Thymus (tissue), 11 donors: Measurements from ENCODE around the gene ULK4. TPM values are rescaled to one million over a fixed set of nuclear protein-coding genes. Genes with fewer than 3 reads are reported as not detected.
"Not testable (repeated sequence)": the region's sequence is repeated elsewhere in the genome, so short reads cannot be mapped to it uniquely, and the experiment has no call there.

ENCODE experiments used
- DNase-seq, 9 donors: peaks; one replicate each; pipeline ENCODE4 v3.0.0-alpha.2; 2013; ENCODE audit warnings: low spot score in 9 of 9, low read depth in 6 of 9, missing footprints in 1 of 9
- H3K27ac ChIP-seq, 2 donors: one replicate each; pipeline ENCODE4 v1.5.1; 2013; ENCODE audit warnings: control low read depth in 1 of 2, low read depth in 1 of 2, low read length in 1 of 2, mild to moderate bottlenecking in 1 of 2, moderate library complexity in 1 of 2
- H3K27me3 ChIP-seq, 2 donors: one replicate each; pipeline ENCODE4 v1.5.1; 2013; ENCODE audit warnings: low read length in 1 of 2; ENCODE audit not compliant: control insufficient read depth in 2 of 2, insufficient read depth in 1 of 2
- H3K36me3 ChIP-seq, 2 donors: one replicate each; pipeline ENCODE4 v1.5.1; 2013; ENCODE audit warnings: low read length in 1 of 2, mild to moderate bottlenecking in 1 of 2, moderate library complexity in 1 of 2; ENCODE audit not compliant: control insufficient read depth in 2 of 2, insufficient read depth in 2 of 2
- H3K4me1 ChIP-seq, 2 donors: one replicate each; pipeline ENCODE4 v1.5.1; 2013; ENCODE audit warnings: low read length in 2 of 2; ENCODE audit not compliant: control insufficient read depth in 2 of 2, insufficient read depth in 2 of 2
- H3K4me3 ChIP-seq, 2 donors: one replicate each; pipeline ENCODE4 v1.5.1; 2013; ENCODE audit warnings: low read length in 2 of 2, control low read depth in 1 of 2, mild to moderate bottlenecking in 1 of 2
- H3K9me3 ChIP-seq, 2 donors: one replicate each; pipeline ENCODE4 v1.5.1; 2013; ENCODE audit warnings: low read length in 1 of 2, mild to moderate bottlenecking in 1 of 2; ENCODE audit not compliant: control insufficient read depth in 2 of 2, insufficient read depth in 1 of 2
- WGBS: extraction: QIAGEN DNeasy Blood & Tissue Kit; methylation state at CpG from one replicate; pipeline ENCODE4 v1.1.7; 2013; 5-methylcytosine and 5-hydroxymethylcytosine counted together
- polyA plus RNA-seq: library from polyadenylated mRNA; stranded (reverse); fragments of 200-250 nt; gene quantifications from one replicate; pipeline ENCODE4 v1.2.3, GENCODE V29; 2013
- total RNA-seq: library from RNA; stranded (reverse); fragments of 120-200 nt; gene quantifications from one replicate; pipeline ENCODE4 v1.2.4, GENCODE V29; 2013
- donor health status: healthy.

ULK4 gene
- total and polyA plus RNA-seq, 2 donors = 3.4 to 6.3 TPM

GRCh38 chr3:41683666-41684350 lies 278.1 kb downstream of the ULK4 start:
- Histone ChIP-seq H3K9me3 (no peaks in the 10 kb centered on the region), H3K4me1 (no peaks in the 10 kb centered on the region), H3K36me3 (peaks cover 0 to 5% of the 10 kb centered on the region in 2 donors), H3K27ac (no peak overlapping the region), H3K4me3 (no peak overlapping the region), H3K27me3 (no peaks in the 10 kb centered on the region)
- 98% methylated on average over 10 of the region's 10 CpGs for WGBS
- DNase-seq = no peak

- WGBS = 97% methylated on average over 6 of the region's 6 CpGs
- Histone ChIP-seq H3K27ac (no peak overlapping the region), H3K4me3 (no peak overlapping the region), H3K27me3 (no peaks in the 10 kb centered on the region), H3K9me3 (no peaks in the 10 kb centered on the region), H3K36me3 (peaks cover 0 to 5% of the 10 kb centered on the region in 2 donors), H3K4me1 (no peaks in the 10 kb centered on the region)
- DNase-seq = no peak
Observed at GRCh38 chr3:41682996-41683395, 278.9 kb downstream of the ULK4 start.

GRCh38 chr3:41682382-41682781 lies 279.5 kb downstream of the ULK4 start:
- no peak overlapping the region for H3K27ac ChIP-seq
- WGBS = 96% methylated on average over 3 of the region's 3 CpGs
- H3K27me3 ChIP-seq = no peaks in the 10 kb centered on the region
- no peaks in the 10 kb centered on the region for H3K9me3 ChIP-seq
- H3K4me3 ChIP-seq = no peak overlapping the region
- no peak for DNase-seq
- H3K36me3 ChIP-seq = peaks cover 0 to 5% of the 10 kb centered on the region in 2 donors
- H3K4me1 ChIP-seq = no peaks in the 10 kb centered on the region

GRCh38 chr3:41681479-41681878 lies 280.4 kb downstream of the ULK4 start:
- Histone ChIP-seq H3K4me1 (no peaks in the 10 kb centered on the region), H3K4me3 (no peak overlapping the region), H3K36me3 (peaks cover 0 to 5% of the 10 kb centered on the region in 2 donors), H3K9me3 (no peaks in the 10 kb centered on the region), H3K27me3 (no peaks in the 10 kb centered on the region), H3K27ac (no peak overlapping the region)
- DNase-seq = no peak
- WGBS = 88% methylated on average over 3 of the region's 3 CpGs

- Histone ChIP-seq H3K27ac (no peak overlapping the region), H3K4me3 (no peak overlapping the region), H3K36me3 (peaks cover 0 to 5% of the 10 kb centered on the region in 2 donors), H3K4me1 (no peaks in the 10 kb centered on the region), H3K9me3 (no peaks in the 10 kb centered on the region), H3K27me3 (no peaks in the 10 kb centered on the region)
- DNase-seq = no peak
- WGBS = 97% methylated on average over 1 of the region's 1 CpG
Observed at GRCh38 chr3:41679374-41679773, 282.5 kb downstream of the ULK4 start.

- not testable (repeated sequence) for DNase-seq, H3K36me3 ChIP-seq, H3K27me3 ChIP-seq, H3K9me3 ChIP-seq, H3K4me3 ChIP-seq, H3K27ac ChIP-seq, H3K4me1 ChIP-seq
- WGBS = 97% methylated on average over 7 of the region's 7 CpGs
Observed at GRCh38 chr3:41675102-41675501, 286.8 kb downstream of the ULK4 start.

GRCh38 chr3:41674449-41674848 lies 287.5 kb downstream of the ULK4 start:
- no peak overlapping the region for H3K27ac ChIP-seq

GRCh38 chr3:41673650-41674049 lies 288.3 kb downstream of the ULK4 start:
- 97% methylated on average over 2 of the region's 2 CpGs for WGBS
- Histone ChIP-seq H3K36me3 (no peaks in the 10 kb centered on the region), H3K4me3 (no peak overlapping the region), H3K27ac (no peak overlapping the region), H3K4me1 (no peaks in the 10 kb centered on the region), H3K27me3 (no peaks in the 10 kb centered on the region), H3K9me3 (no peaks in the 10 kb centered on the region)
- no peak for DNase-seq

More at GRCh38 chr3:41674449-41674848, 287.5 kb downstream of the ULK4 start:
- H3K9me3 ChIP-seq = no peaks in the 10 kb centered on the region
- H3K27me3 ChIP-seq = no peaks in the 10 kb centered on the region
- WGBS = 96% methylated on average over 4 of the region's 4 CpGs
- H3K4me3 ChIP-seq = no peak overlapping the region
- H3K36me3 ChIP-seq = no peaks in the 10 kb centered on the region
- no peaks in the 10 kb centered on the region for H3K4me1 ChIP-seq
- DNase-seq = no peak

GRCh38 chr3:41668379-41668778 lies 293.5 kb downstream of the ULK4 start:
- Histone ChIP-seq H3K36me3 (no peaks in the 10 kb centered on the region), H3K27ac (no peak overlapping the region), H3K4me3 (no peak overlapping the region), H3K27me3 (no peaks in the 10 kb centered on the region), H3K9me3 (no peaks in the 10 kb centered on the region), H3K4me1 (no peaks in the 10 kb centered on the region)
- DNase-seq = no peak
